Gastrocnemius medialis (tissue), 4 donors: ENCODE results near the gene SAE1.

Experiments
- CTCF ChIP-seq, 5 experiments: fragments of 450-650 bp in 3 of 5; fragments of 200-600 bp in 2 of 5; sonication (generic) in 2 of 5; IDR thresholded peaks in 4 of 5; conservative IDR thresholded peaks in 1 of 5; 1 replicate in 4 of 5; 2 replicates in 1 of 5; pipeline ENCODE4 v1.5.1; 2016 to 2019; ENCODE audit warnings: antibody characterized with exemption in 5 of 5, mild to moderate bottlenecking in 3 of 5, moderate library complexity in 3 of 5
- POLR2A ChIP-seq, 2 donors: fragments of 450-650 bp; IDR thresholded peaks; one replicate each; pipeline ENCODE4 v1.6.1; 2017; ENCODE audit warnings: antibody characterized with exemption in 2 of 2, mild to moderate bottlenecking in 2 of 2, moderate library complexity in 2 of 2

GRCh38 chr19:47143322-47144073, 12.9 kb downstream of the SAE1 start:
- TF ChIP-seq CTCF (IDR thresholded peaks at IDR 0.05 in 4 of 5, conservative IDR thresholded peaks at IDR 0.05 in 1 of 5): no peak
- TF ChIP-seq POLR2A (IDR thresholded peaks at IDR 0.05): no peak
